Measurements from ENCODE around the gene PREP.
A peak's percentile ranks its signal among the peaks of the same experiment; 100 is the strongest.

The PREP gene

GRCh38 chr6:105388392-105388791 lies 14.5 kb downstream of the PREP start:
- H3K9me3 ChIP-seq (ENCODE audit: control insufficient read depth, insufficient read depth, low read depth, low read length): no peaks in the 10 kb centered on the region
- TF ChIP-seq ZBTB21 (tag by site-specific recombination; IDR thresholded peaks at IDR 0.05) (no peak), ELK4 (IDR thresholded peaks at IDR 0.05; ENCODE audit: borderline replicate concordance, low read depth, low read length) (no peak), ZFP69B (tag by site-specific recombination; IDR thresholded peaks at IDR 0.05) (no peak), YY2 (tag by site-specific recombination; IDR thresholded peaks at IDR 0.05) (no peak), ZSCAN16 (tag by site-specific recombination; IDR thresholded peaks at IDR 0.05) (no peak), KLF8 (tag by site-specific recombination; IDR thresholded peaks at IDR 0.05) (no peak), REPIN1 (tag by site-specific recombination; IDR thresholded peaks at IDR 0.05; ENCODE audit: low read depth) (no peak), ZNF837 (tag by site-specific recombination; IDR thresholded peaks at IDR 0.05) (no peak), ZNF514 (tag by site-specific recombination; IDR thresholded peaks at IDR 0.05) (no peak), ZBTB7A (tag by site-specific recombination; IDR thresholded peaks at IDR 0.05; ENCODE audit: low read depth) (no peak), ZNF645 (tag by site-specific recombination; IDR thresholded peaks at IDR 0.05) (no peak), ZNF776 (tag by site-specific recombination; IDR thresholded peaks at IDR 0.05; ENCODE audit: borderline replicate concordance) (no peak), TCF7L2 (IDR thresholded peaks at IDR 0.05; ENCODE audit: borderline replicate concordance, low read depth, low read length) (no peak), ZNF610 (tag by site-specific recombination; IDR thresholded peaks at IDR 0.05; ENCODE audit: borderline replicate concordance) (no peak), ZNF768 (tag by site-specific recombination; IDR thresholded peaks at IDR 0.05) (no peak), ZBTB6 (tag by site-specific recombination; IDR thresholded peaks at IDR 0.05) (no peak), HOXD13 (CRISPR knock-in tag; IDR thresholded peaks at IDR 0.05; ENCODE audit: borderline replicate concordance) (no peak), ZNF747 (tag by site-specific recombination; IDR thresholded peaks at IDR 0.05) (no peak), GLI2 (tag by site-specific recombination; IDR thresholded peaks at IDR 0.05; ENCODE audit: borderline replicate concordance, low read depth) (no peak)
- H3K27ac ChIP-seq (ENCODE audit: extremely low read depth, low read depth, low read length): no peak overlapping the region
- H3K36me3 ChIP-seq (ENCODE audit: control insufficient read depth in 2 of 2, insufficient read depth in 1 of 2, low read length in 2 of 2): peaks cover 0 to 48% of the 10 kb centered on the region in 2 experiments; a peak in 2 of 3 replicates
- H3K4me3 ChIP-seq (ENCODE audit: low read depth, low read length): no peak overlapping the region
- CTCF ChIA-PET: interaction anchor here (1.0 to 3.0 kb wide), 4 partner anchors 12 to 311 kb away, joined by 3 to 14 read pairs (median 4); partner anchors contain the start of gene PREP
- POLR2A ChIA-PET: interaction anchor here (1.2 to 1.5 kb wide), 2 partner anchors 8 to 15 kb away, joined by 3 to 4 read pairs; partner anchors contain the start of gene PREP
- H3K4me1 ChIP-seq (ENCODE audit: control insufficient read depth, insufficient read depth, low read length): peaks cover 2% of the 10 kb centered on the region

- POLR2A ChIA-PET: no interaction called here
These were observed 18.9 kb downstream of the PREP start for GRCh38 chr6:105384004-105384403.

More at GRCh38 chr6:105384004-105384403, 18.9 kb downstream of the PREP start:
- H3K27ac ChIP-seq (ENCODE audit: extremely low read depth, low read depth, low read length): no peak overlapping the region
- peaks cover 0 to 30% of the 10 kb centered on the region in 2 experiments; a peak in 1 of 3 replicates for H3K36me3 ChIP-seq (ENCODE audit: control insufficient read depth in 2 of 2, insufficient read depth in 1 of 2, low read length in 2 of 2)
- peaks cover 7% of the 10 kb centered on the region for H3K4me1 ChIP-seq (ENCODE audit: control insufficient read depth, insufficient read depth, low read length)
- H3K4me3 ChIP-seq (ENCODE audit: low read depth, low read length): no peak overlapping the region
- CTCF ChIA-PET: no interaction called here
- TF ChIP-seq KLF10 (tag by site-specific recombination; IDR thresholded peaks at IDR 0.05): peak; percentile 82
- no peak for TF ChIP-seq ZNF704 (tag by site-specific recombination; IDR thresholded peaks at IDR 0.05)
- TF ChIP-seq SP3 (tag by site-specific recombination; IDR thresholded peaks at IDR 0.05): peak; percentile 28; the same call in 1 of the 2 replicates
- TF ChIP-seq OSR2 (tag by site-specific recombination; IDR thresholded peaks at IDR 0.05): peak; percentile 39; the same call in 1 of the 2 replicates
- 0 out of 2 replicates have a peak, but pooled peaks have one; percentile 31 for TF ChIP-seq ZNF600 (tag by site-specific recombination; IDR thresholded peaks at IDR 0.05)
- no peaks in the 10 kb centered on the region for H3K9me3 ChIP-seq (ENCODE audit: control insufficient read depth, insufficient read depth, low read depth, low read length)
